Endothelial cell of umbilical vein (primary cell): ENCODE data around the gene RAD9A.

ENCODE experiments used
- CTCF ChIP-seq, 2 donors: IDR thresholded peaks; 1 replicate in 1 of 2; 2 replicates in 1 of 2; pipeline ENCODE4 v1.5.1; 2011; ENCODE audit warnings: low read length in 2 of 2, mild to moderate bottlenecking in 2 of 2, moderate library complexity in 2 of 2, control low read depth in 1 of 2, inconsistent platforms in 1 of 2, low read depth in 1 of 2; ENCODE audit not compliant: insufficient read depth in 1 of 2; ENCODE audit errors: extremely low read depth in 1 of 2
- EZH2 ChIP-seq: IDR thresholded peaks from 2 replicates; pipeline ENCODE4 v1.6.1; 2012; ENCODE audit warnings: borderline replicate concordance, low read depth, mild to moderate bottlenecking, moderate library complexity, low read length, inconsistent platforms; ENCODE audit not compliant: severe bottlenecking
- FOS ChIP-seq: IDR thresholded peaks from 2 replicates; pipeline ENCODE4 v1.6.1; 2011; ENCODE audit warnings: mild to moderate bottlenecking, low read length, moderate library complexity, borderline replicate concordance; ENCODE audit not compliant: insufficient read depth
- GATA2 ChIP-seq: IDR thresholded peaks from 2 replicates; pipeline ENCODE4 v1.7.0; 2011; ENCODE audit warnings: low read depth, mild to moderate bottlenecking, moderate library complexity, mixed read lengths, low read length; ENCODE audit not compliant: insufficient read length, insufficient read depth
- JUN ChIP-seq: IDR thresholded peaks from 2 replicates; pipeline ENCODE4 v1.6.1; 2011; ENCODE audit warnings: borderline replicate concordance, low read depth; ENCODE audit not compliant: insufficient read length, insufficient read depth
- MYC ChIP-seq: IDR thresholded peaks from one replicate; pipeline ENCODE4 v1.6.1; 2011; ENCODE audit warnings: mild to moderate bottlenecking, low read depth, low read length
- POLR2A ChIP-seq: IDR thresholded peaks from 2 replicates; pipeline ENCODE4 v1.6.1; 2012; ENCODE audit warnings: low read depth, mild to moderate bottlenecking, control low read depth, low read length
- POLR2AphosphoS5 ChIP-seq: IDR thresholded peaks from 2 replicates; pipeline ENCODE4 v1.6.1; 2012; ENCODE audit warnings: low read depth, mild to moderate bottlenecking, control low read depth, low read length, moderate library complexity; ENCODE audit not compliant: insufficient read depth
- TF ChIP-seq, protein P1 (sequence below): IDR thresholded peaks from 2 replicates; pipeline ENCODE4 v1.6.1; 2011; ENCODE audit not compliant: insufficient read depth, insufficient read length

GRCh38 chr11:67387069-67387468 lies 4.7 kb upstream of the RAD9A start:
- TF ChIP-seq CTCF (IDR thresholded peaks at IDR 0.05; ENCODE audit: extremely low read depth in 1 of 2, insufficient read depth in 1 of 2, low read depth in 1 of 2, low read length in 2 of 2) (no peak), GATA2 (no peak), FOS (no peak), MYC (no peak), JUN (no peak), POLR2AphosphoS5 (no peak), EZH2 (no peak), POLR2A (no peak)
- TF ChIP-seq, protein P1, sequence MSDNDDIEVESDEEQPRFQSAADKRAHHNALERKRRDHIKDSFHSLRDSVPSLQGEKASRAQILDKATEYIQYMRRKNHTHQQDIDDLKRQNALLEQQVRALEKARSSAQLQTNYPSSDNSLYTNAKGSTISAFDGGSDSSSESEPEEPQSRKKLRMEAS: no peak
